WERI-Rb-1 (cell line): ENCODE measurements around the gene SLC13A2.

Experiments
- DNase-seq: peaks from one replicate; pipeline ENCODE4 v3.0.0-alpha.2; 2020
- H3K27ac ChIP-seq: fragments of 250-450 bp; sonication (Bioruptor Pico); 2 replicates; pipeline ENCODE4 v1.5.1; 2020; ENCODE audit warnings: mild to moderate bottlenecking, moderate library complexity
- H3K27me3 ChIP-seq: fragments of 250-450 bp; sonication (Bioruptor Pico); 2 replicates; pipeline ENCODE4 v1.5.1; 2021; ENCODE audit warnings: mild to moderate bottlenecking, low read depth, moderate library complexity; ENCODE audit not compliant: insufficient read depth, severe bottlenecking
- H3K36me3 ChIP-seq: fragments of 250-450 bp; sonication (Bioruptor Pico); 2 replicates; pipeline ENCODE4 v1.5.1; 2020; ENCODE audit warnings: mild to moderate bottlenecking, moderate library complexity
- H3K4me3 ChIP-seq: 2 replicates; pipeline ENCODE4 v1.5.1; 2011; ENCODE audit warnings: low read depth, mild to moderate bottlenecking, control low read depth, low read length
- H3K9me3 ChIP-seq: fragments of 250-450 bp; sonication (Bioruptor Pico); 2 replicates; pipeline ENCODE4 v1.5.1; 2021; ENCODE audit warnings: mild to moderate bottlenecking, moderate library complexity; ENCODE audit not compliant: severe bottlenecking
- TF ChIP-seq, protein P1 (sequence below): IDR thresholded peaks from 2 replicates; pipeline ENCODE4 v1.5.1; 2011; ENCODE audit warnings: low read depth, mild to moderate bottlenecking, control low read depth, inconsistent platforms, low read length

Gene SLC13A2

DNA sequence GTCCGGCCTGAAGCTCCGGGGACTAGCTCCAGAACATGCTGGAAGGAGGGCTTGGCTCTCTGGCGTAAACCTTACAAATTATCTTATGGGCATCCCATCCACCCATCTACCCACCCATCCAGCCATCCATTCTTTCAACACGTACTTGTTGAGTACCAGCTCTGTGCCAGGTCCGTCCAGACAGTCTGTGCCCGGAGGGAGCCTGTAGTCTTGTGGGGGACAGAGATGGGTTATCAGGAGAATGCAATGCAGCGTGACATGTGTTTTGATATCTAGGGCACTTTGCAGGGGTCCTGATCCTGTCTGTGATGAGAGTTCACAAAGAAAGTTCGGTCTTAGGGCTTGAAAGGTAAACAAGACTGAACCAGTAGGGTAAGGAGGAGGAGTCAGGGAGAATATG lies 4.1 kb upstream of the SLC13A2 start:
- DNase-seq = no peak
- no peak overlapping the region for H3K4me3 ChIP-seq
- TF ChIP-seq, protein P1, sequence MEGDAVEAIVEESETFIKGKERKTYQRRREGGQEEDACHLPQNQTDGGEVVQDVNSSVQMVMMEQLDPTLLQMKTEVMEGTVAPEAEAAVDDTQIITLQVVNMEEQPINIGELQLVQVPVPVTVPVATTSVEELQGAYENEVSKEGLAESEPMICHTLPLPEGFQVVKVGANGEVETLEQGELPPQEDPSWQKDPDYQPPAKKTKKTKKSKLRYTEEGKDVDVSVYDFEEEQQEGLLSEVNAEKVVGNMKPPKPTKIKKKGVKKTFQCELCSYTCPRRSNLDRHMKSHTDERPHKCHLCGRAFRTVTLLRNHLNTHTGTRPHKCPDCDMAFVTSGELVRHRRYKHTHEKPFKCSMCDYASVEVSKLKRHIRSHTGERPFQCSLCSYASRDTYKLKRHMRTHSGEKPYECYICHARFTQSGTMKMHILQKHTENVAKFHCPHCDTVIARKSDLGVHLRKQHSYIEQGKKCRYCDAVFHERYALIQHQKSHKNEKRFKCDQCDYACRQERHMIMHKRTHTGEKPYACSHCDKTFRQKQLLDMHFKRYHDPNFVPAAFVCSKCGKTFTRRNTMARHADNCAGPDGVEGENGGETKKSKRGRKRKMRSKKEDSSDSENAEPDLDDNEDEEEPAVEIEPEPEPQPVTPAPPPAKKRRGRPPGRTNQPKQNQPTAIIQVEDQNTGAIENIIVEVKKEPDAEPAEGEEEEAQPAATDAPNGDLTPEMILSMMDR = no peak
- H3K27me3 ChIP-seq = no peaks in the 10 kb centered on the region
- no peak overlapping the region for H3K27ac ChIP-seq
- no peaks in the 10 kb centered on the region for H3K36me3 ChIP-seq
- H3K9me3 ChIP-seq = no peaks in the 10 kb centered on the region

DNA sequence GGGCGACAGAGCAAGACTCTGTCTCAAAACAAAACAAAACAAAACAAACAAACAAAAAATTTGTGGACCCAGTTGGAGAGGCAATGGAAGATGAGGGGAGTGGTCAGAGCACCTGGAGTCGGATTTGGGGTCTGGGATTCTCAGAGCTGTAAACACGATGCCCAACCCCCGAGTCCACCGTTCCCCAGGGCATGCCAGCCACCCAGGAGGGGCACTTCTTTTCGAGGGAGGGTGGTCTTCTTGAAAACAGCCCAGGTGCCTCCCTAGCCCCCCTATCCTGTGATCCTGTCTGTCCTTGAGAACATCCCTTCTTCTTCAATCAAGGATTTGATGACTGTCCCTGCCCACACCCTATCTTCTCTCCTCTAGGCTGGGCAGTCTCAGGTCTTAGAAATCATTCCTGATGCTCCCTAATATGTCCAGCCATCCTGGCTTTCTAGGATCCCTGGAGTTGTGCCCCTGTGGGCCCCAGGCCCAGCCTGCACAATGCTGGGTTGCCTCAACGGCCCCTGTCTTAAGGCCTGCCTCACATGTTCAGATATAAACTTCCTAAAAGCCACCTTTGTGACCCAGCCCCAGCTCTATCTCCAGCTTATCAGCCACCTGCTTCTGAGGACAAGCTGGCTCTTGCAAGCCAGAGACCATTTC lies 3.1 kb upstream of the SLC13A2 start:
- H3K27ac ChIP-seq = peak overlapping the region; percentile 34
- no peaks in the 10 kb centered on the region for H3K27me3 ChIP-seq
- no peak overlapping the region for H3K4me3 ChIP-seq
- no peaks in the 10 kb centered on the region for H3K36me3 ChIP-seq
- DNase-seq = peak; percentile 53
- H3K9me3 ChIP-seq = no peaks in the 10 kb centered on the region
- TF ChIP-seq, protein P1 = no peak

DNA sequence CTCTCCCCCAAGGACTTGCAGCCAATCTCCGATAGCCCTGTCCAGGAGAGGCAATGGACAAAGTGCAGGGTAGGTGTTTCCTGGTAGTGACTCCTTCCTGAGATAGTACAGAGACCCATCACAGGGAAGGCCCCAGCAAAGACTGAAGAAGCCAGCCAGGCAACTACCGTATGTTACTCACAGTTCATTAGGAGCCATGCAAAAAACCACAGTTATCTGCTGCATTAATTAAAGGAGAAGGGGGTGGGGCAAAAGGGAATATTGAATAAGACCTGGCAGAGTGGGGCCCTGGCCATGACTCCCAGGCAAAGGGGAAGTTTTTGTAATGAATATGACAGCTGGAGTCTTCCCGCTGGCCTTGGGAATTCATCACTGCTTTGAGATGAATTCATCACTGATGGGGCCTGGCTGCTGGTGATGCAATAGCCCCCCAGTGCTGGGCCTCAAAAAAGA lies 2.5 kb upstream of the SLC13A2 start:
- TF ChIP-seq, protein P1 = no peak
- Histone ChIP-seq H3K9me3 (no peaks in the 10 kb centered on the region), H3K4me3 (no peak overlapping the region), H3K27me3 (no peaks in the 10 kb centered on the region), H3K27ac (peak overlapping the region; percentile 34), H3K36me3 (no peaks in the 10 kb centered on the region)
- DNase-seq = no peak

DNA sequence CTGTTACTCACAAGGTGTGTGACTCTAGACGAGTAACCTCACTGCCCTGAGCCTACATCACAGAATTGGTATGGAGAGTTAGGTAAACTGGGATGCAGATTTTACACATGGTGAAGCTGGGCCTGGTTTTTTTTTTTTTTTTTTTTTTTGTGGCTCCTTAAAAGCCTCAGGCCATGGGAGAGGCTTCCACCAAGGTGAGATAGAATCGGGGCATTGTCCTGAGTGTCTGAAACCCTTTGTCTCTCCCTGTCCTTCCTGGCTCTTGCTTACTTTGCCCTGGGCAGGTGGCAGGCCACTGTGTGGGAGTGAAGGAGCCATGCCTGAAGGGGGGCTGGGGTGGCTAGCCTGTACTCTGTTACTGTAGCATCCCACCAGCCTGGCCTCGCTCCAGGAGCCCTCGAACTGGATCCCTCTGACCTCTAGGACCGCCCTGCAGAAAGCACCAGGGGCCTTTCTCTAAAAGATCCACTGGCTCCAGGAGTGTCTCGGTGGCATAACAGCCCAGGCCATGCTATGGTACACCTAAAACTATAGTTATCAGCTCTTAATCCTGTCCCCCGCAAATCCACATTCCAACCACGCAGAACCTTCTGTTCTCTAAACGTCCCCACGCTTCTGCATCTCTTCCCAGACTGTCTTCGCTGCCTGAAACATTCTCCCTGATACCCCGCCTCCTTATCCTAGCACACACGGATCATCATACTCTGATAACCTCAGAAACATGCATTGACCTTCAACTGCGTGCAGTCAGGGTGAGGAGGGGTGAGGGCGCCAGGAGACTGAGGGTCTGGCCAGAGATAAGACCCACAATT lies 1.7 kb upstream of the SLC13A2 start:
- DNase-seq = no peak

DNA sequence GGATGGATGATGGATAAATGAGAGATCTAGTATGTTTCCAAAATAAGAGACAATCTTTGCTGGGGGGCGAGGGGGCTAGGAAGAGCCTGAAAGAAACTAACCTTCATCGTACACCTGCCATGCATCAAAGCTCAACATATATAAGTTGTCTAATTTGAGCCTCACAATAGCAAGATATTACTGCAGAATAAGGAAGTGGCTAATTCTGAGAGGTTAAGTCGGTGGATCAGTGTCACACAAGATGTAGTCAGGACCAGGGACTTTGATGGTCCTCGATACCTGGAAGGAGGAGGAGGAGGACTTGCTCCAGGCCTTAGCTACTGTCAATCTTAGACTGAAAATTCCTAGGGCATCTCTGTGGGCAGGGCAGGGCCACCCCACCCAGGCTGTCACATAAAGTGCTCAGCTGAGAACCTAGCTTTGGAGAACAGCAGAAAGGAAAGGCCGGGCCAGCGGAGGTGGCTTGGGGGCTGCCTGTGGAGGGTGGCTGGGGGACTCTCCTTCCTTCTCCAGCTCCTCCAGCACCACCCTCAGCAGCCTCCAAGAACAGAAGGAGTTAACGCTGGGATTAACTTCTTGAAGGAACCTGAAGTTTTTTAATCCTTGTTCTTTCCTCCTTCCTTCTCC lies 460 bp upstream of the SLC13A2 start:
- TF ChIP-seq, protein P1 = no peak
- no peak for DNase-seq
- Histone ChIP-seq H3K36me3 (no peaks in the 10 kb centered on the region), H3K9me3 (no peaks in the 10 kb centered on the region), H3K4me3 (no peak overlapping the region), H3K27ac (no peak overlapping the region; the same call in 1 of the 2 replicates), H3K27me3 (no peaks in the 10 kb centered on the region)

More for the DNA sequence above, 1.7 kb upstream of the SLC13A2 start:
- Histone ChIP-seq H3K4me3 (no peak overlapping the region), H3K27me3 (no peaks in the 10 kb centered on the region), H3K27ac (peak overlapping the region; percentile 19; the same call in 1 of the 2 replicates), H3K36me3 (no peaks in the 10 kb centered on the region), H3K9me3 (no peaks in the 10 kb centered on the region)
- TF ChIP-seq, protein P1 = no peak
